HG03520 (cell line): Measurements from ENCODE around the gene TMEM179B.
"Not testable (repeated sequence)": the region's sequence is repeated elsewhere in the genome, so short reads cannot be mapped to it uniquely, and the experiment has no call there.

Experiments
- ATAC-seq: cut with Tn5 transposase; IDR thresholded peaks from one replicate; pipeline ENCODE4 v1.9.1; 2021; ENCODE audit warnings: mild to moderate bottlenecking, moderate library complexity; ENCODE audit not compliant: unreplicated experiment

TMEM179B gene

GRCh38 chr11:62787005-62787759 lies at the start of gene TMEM179B:
Gene TMEM179B, plus strand, starts transcription at chr11:62787402. Its CDS starts 30 bp downstream, at chr11:62787432.
- peak; percentile 57 for ATAC-seq

GRCh38 chr11:62747475-62748160 lies 39.6 kb upstream of the TMEM179B start:
- ATAC-seq: no peak

- ATAC-seq: not testable (repeated sequence)
Measured at GRCh38 chr11:62749931-62750330, 37.3 kb upstream of the TMEM179B start.

GRCh38 chr11:62752177-62752785 lies 34.9 kb upstream of the TMEM179B start:
- no peak for ATAC-seq

- no peak for ATAC-seq
Measured at GRCh38 chr11:62752994-62753735, 34.0 kb upstream of the TMEM179B start.

- peak; percentile 97 for ATAC-seq
Measured at GRCh38 chr11:62753736-62754603, 33.2 kb upstream of the TMEM179B start, which contains the start of gene ZBTB3. Gene ZBTB3, minus strand, starts transcription at chr11:62754160. Its CDS starts 496 bp downstream, at chr11:62753664.

- ATAC-seq: no peak
Measured at GRCh38 chr11:62755086-62755615, 32.1 kb upstream of the TMEM179B start.

GRCh38 chr11:62757846-62758788 lies 29.1 kb upstream of the TMEM179B start:
- ATAC-seq: no peak

- ATAC-seq: not testable (repeated sequence)
Measured at GRCh38 chr11:62760867-62761227, 26.4 kb upstream of the TMEM179B start.

GRCh38 chr11:62770778-62771143 lies 16.4 kb upstream of the TMEM179B start:
- ATAC-seq: no peak

GRCh38 chr11:62771144-62772021 lies 15.8 kb upstream of the TMEM179B start, which contains the start of gene TAF6L:
Gene TAF6L, plus strand, starts transcription at chr11:62771396. Its CDS starts 4,388 bp downstream, at chr11:62775784.
- peak; percentile 70 for ATAC-seq

GRCh38 chr11:62774407-62774806 lies 12.8 kb upstream of the TMEM179B start:
- ATAC-seq: no peak

- ATAC-seq: no peak
Measured at GRCh38 chr11:62775646-62776045, 11.6 kb upstream of the TMEM179B start.

- ATAC-seq: no peak
Measured at GRCh38 chr11:62777389-62777788, 9.8 kb upstream of the TMEM179B start.

GRCh38 chr11:62778441-62778840 lies 8.8 kb upstream of the TMEM179B start:
- ATAC-seq: no peak

- ATAC-seq: no peak
Measured at GRCh38 chr11:62782753-62783152, 4.4 kb upstream of the TMEM179B start.

- ATAC-seq: peak; percentile 36
Measured at GRCh38 chr11:62786318-62787004, 741 bp upstream of the TMEM179B start.
